Hepatocyte (in vitro differentiated cells): ENCODE data around the gene TMC2.

ENCODE experiments used
- CTCF ChIP-seq: fragments of 200-600 bp; sonication (generic); IDR thresholded peaks from 2 replicates; pipeline ENCODE4 v1.5.1; 2016; ENCODE audit warnings: antibody characterized with exemption, mild to moderate bottlenecking; ENCODE audit not compliant: poor library complexity
- EZH2 ChIP-seq: fragments of 200-600 bp; sonication (generic); IDR thresholded peaks from 2 replicates; pipeline ENCODE4 v1.6.1; 2016; ENCODE audit warnings: antibody characterized with exemption, mild to moderate bottlenecking, borderline replicate concordance
- EZH2phosphoT487 ChIP-seq: fragments of 200-600 bp; sonication (generic); IDR thresholded peaks from one replicate; pipeline ENCODE4 v1.6.1; 2018; ENCODE audit warnings: antibody characterized with exemption, mild to moderate bottlenecking, low read depth, moderate library complexity; ENCODE audit not compliant: unreplicated experiment, severe bottlenecking

GRCh38 chr20:2657674-2658073 lies 121.3 kb downstream of the TMC2 start:
- no peak for TF ChIP-seq CTCF
- no peak for TF ChIP-seq EZH2
- TF ChIP-seq EZH2phosphoT487 = no peak
